ENCODE measurements around the gene THOC2.
A peak's percentile ranks its signal among the peaks of the same experiment; 100 is the strongest.
"Not testable (repeated sequence)": the region's sequence is repeated elsewhere in the genome, so short reads cannot be mapped to it uniquely, and the experiment has no call there.

The THOC2 gene

GRCh38 chrX:123736333-123736921, 3.6 kb upstream of the THOC2 start:
- DNase-seq = no peak

- not testable (repeated sequence) for DNase-seq
Observed at GRCh38 chrX:123735137-123735536, 2.3 kb upstream of the THOC2 start.

DNA sequence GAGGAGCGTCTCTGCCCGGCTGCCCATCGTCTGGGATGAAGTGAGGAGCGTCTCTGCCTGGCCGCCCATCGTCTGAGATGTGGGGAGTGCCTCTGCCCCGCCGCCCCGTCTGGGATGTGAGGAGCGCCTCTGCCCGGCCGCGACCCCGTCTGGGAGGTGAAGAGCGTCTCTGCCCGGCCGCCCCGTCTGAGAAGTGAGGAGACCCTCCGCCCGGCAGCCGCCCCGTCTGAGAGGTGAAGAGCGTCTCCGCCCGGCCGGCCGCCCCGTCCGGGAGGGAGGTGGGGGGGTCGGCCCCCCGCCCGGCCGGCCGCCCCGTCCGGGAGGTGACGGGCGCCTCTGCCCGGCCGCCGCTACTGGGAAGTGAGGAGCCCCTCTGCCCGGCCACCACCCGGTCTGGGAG, 1.2 kb upstream of the THOC2 start:
- not testable (repeated sequence) for DNase-seq

GRCh38 chrX:123731987-123732669, 724 bp downstream of the THOC2 start:
- DNase-seq = peak; percentile 2

GRCh38 chrX:123731258-123731986, 1.4 kb downstream of the THOC2 start:
- DNase-seq = no peak

DNA sequence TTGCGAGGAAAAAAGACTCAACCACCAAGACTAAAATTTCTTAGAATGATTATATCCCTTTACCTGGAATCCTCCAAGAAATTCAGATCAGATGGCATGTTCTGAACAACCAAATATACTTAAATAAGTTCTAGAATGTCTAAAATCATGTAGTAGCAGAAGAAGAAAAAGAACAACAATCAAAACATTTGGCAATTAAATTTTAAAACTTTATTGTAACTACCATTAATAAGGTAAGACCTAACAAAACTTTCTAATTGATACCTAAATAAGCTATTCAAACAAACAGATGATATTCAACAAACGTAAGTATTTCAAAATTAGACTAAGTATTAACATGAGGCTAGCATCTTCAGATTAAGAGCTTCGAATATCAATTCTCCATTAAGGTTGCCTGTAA, 4.3 kb downstream of the THOC2 start:
- DNase-seq = no peak

GRCh38 chrX:123728016-123728415, 4.8 kb downstream of the THOC2 start:
- no peak for DNase-seq

GRCh38 chrX:123722193-123722592, 10.7 kb downstream of the THOC2 start:
- DNase-seq = not testable (repeated sequence)

GRCh38 chrX:123720486-123720885, 12.4 kb downstream of the THOC2 start:
- DNase-seq = no peak

DNA sequence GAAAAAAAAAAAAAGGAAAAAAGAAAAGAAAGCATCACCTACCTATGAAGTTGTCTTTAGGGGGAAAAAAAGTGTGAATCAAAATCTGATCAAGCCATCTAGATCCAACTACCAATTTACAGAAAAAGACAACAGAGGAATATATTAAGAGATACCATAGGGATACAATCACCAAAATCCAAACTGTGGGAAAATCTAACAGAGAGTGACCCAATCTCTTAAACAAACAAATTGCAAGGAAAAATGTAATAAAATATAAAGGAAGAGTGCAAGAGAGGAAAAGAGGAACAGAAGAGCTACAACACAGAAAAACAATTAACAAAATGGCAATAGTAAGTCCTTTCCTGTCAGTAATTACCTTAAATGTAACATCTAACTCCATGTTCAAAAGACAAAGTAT, 19.0 kb downstream of the THOC2 start:
- DNase-seq = no peak

DNA sequence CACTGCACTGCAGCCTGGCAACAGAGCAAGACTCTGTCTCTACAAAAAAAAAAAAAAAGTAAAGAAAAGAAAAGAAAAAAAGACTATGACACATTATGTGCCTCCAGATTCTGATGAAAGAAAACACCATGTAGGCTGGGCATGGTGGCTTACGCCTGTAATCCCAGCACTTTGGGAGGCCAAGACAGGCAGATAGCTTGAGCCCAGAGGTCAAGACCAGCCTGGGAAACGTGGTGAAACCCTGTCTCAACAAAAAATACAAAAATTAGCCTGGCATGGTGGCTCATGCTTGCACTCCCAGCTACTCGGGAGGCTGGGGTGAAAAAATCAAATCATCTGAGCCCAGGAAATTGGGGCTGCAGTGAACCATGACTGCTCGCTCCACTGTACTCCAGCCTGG, 19.4 kb downstream of the THOC2 start:
- no peak for DNase-seq

- DNase-seq = not testable (repeated sequence)
Observed at GRCh38 chrX:123711201-123711600, 21.7 kb downstream of the THOC2 start.

DNA sequence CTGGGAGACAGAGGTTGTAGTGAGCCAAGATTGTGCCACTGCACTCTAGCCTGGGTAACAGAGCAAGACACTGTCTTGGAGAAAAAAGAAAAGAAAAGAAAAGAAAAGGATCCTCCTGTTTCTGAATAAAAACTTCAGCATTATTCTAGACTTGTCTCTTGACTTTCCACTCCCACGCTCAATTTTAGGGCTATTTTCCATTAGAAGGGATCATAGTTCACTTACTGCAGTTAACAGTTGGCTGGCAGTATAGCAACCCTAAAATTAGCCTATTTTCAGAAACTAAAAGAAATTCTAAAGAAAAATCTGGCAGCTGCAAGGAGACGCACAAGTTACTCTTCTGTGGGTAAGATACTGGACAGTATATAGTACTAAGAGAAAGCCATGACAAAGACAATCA, 28.1 kb downstream of the THOC2 start:
- DNase-seq = no peak

DNA sequence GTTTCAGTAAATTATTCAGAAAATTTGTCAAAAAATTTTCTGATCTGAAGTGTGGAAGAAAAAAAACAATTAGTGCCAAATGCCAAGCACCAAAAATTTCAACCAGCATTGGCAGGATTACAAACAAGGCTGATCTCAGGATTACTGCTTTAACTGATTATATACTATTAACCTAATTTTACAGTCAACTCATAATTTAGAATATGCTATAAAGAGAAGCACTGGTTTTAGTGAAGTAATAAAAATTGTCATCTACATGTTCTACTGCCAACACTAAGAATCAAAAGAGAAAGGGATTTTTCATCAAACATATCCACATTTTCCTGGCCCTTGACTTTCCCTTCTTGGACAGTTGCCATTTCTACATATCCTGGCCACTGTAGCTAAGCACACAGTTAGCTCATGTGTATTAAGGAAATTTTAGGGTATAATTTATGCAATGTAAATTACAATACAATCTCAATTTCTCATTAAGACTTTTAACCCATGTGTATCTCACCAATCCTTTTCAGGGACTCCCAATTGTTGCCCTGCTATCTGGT, 33.8 kb downstream of the THOC2 start:
- DNase-seq = no peak

- no peak for DNase-seq
Observed at GRCh38 chrX:123696334-123696733, 36.5 kb downstream of the THOC2 start.

- DNase-seq = no peak
Observed at GRCh38 chrX:123695242-123695641, 37.6 kb downstream of the THOC2 start.

DNA sequence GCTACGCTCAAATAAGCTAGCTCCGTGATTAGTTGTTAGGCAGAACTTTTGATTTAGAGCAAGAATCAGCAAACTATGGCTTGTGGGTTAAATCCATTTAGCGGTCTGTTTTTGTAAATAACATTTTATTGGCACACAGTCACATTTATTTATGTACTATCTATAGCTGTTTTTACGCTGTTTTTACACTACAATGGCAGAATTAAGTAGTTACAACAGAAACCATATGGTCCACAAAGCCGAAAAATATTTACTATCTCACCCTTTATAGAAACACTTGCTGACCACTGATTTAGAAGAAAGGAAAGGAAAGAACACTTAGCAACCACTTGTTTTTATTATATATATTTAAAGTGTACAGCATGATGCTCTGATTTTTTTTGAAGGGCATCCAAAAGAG, 41.1 kb downstream of the THOC2 start:
- no peak for DNase-seq

DNA sequence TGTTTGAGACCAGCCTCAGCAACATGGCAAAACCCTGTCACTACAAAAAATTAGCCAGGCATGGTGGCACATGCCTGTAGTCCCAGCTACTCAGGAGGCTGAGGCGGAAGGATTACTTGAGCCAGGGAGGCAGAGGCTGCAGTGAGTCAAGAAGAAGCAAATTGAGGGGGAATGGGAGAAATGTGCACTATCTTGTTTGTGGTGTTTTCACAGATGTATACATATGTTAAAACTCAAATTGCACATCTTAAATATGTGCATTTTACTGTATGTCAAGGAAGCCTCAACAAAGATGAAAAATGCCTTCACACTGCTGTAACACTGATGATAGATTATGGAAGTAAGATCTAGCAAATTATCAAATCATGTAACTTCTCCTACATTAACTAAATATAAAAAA, 44.3 kb downstream of the THOC2 start:
- no peak for DNase-seq

- no peak for DNase-seq
Observed at GRCh38 chrX:123685232-123685631, 47.6 kb downstream of the THOC2 start.

GRCh38 chrX:123682186-123682585, 50.7 kb downstream of the THOC2 start:
- DNase-seq = no peak

DNA sequence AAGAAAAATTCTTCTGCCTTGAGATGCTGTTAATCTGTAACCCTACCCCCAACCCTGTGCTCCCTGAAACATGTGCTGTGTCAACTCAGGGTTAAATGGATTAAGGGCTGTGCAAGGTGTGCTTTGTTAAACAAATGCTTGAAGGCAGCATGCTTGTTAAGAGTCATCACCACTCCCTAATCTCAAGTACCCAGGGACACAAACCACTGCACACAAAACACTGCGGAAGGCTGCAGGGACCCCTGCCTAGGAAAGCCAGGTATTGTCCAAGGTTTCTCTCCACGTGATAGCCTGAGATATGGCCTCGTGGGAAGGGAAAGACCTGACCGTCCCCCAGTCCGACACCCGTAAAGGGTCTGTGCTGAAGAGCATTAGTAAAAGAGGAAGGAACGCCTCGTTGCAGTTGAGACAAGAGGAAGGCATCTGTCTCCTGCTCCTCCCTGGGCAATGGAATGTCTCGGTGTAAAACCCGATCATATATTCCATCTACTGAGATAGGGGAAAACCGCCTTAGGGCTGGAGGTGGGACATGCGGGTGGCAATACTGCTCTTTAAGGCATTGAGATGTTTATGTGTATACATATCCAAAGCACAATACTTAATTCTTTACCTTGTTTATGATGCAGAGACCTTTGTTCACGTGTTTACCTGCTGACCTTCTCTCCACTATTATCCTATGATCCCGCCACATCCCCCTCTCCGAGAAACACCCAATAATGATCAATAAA, 53.0 kb downstream of the THOC2 start:
- not testable (repeated sequence) for DNase-seq

DNA sequence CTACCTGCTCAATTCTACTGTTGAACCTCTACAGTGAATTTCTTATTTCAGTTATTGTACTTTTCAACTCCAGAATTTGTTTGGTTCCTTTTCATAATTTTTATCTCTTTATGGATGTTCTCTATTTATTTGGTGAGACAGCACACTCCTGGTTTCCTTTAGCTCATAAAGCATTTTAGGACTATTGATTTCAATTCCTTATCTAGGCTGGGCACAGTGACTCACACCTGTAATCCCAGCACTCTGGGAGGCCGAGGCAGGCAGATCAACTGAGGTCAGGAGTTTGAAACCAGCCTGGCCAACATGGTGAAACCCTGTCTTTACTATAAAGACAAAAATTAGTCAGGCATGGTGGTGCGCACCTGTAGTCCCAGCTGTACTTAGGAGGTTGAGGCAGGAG, 57.7 kb downstream of the THOC2 start:
- DNase-seq = no peak

GRCh38 chrX:123673813-123674212, 59.0 kb downstream of the THOC2 start:
- no peak for DNase-seq

Measured in effector CD4-positive, alpha-beta T cell (primary cell).